Ovary (tissue), 9 donors: ENCODE data around the gene PRR29. TPM values are rescaled to one million over a fixed set of nuclear protein-coding genes. Genes with fewer than 3 reads are reported as not detected.

Experiments
- DNase-seq, 5 donors: peaks; one replicate each; pipeline ENCODE4 v3.0.0-alpha.2; 2019 to 2020
- H3K27ac ChIP-seq, 2 donors: fragments of 200-600 bp; one replicate each; pipeline versions ENCODE4 v1.5.1 to v1.8.0; 2019 to 2022
- H3K27me3 ChIP-seq: fragments of 200-600 bp; one replicate; pipeline ENCODE4 v1.8.0; 2022
- H3K36me3 ChIP-seq: fragments of 200-600 bp; sonication (generic); one replicate; pipeline ENCODE4 v1.5.1; 2019
- H3K4me1 ChIP-seq: one replicate; pipeline ENCODE4 v1.8.1; 2013; ENCODE audit warnings: mild to moderate bottlenecking, moderate library complexity; ENCODE audit not compliant: insufficient read depth
- H3K4me3 ChIP-seq: fragments of 200-600 bp; sonication (generic); one replicate; pipeline ENCODE4 v1.5.1; 2017
- H3K9me3 ChIP-seq, 2 donors: fragments of 200-600 bp in 1 of 2; sonication (generic) in 1 of 2; one replicate each; pipeline versions ENCODE4 v1.5.1 to v1.8.1; 2013 to 2019; ENCODE audit warnings: mild to moderate bottlenecking in 1 of 2, moderate library complexity in 1 of 2
- EP300 ChIP-seq: sonication (generic); formaldehyde crosslinking; IDR thresholded peaks from one replicate; pipeline ENCODE4 v1.6.1; 2017; ENCODE audit warnings: antibody characterized with exemption
- POLR2A ChIP-seq: fragments of 450-650 bp; IDR thresholded peaks from one replicate; pipeline ENCODE4 v1.6.1; 2017; ENCODE audit warnings: antibody characterized with exemption, mild to moderate bottlenecking, moderate library complexity
- WGBS, 3 donors: extraction: QIAGEN DNeasy Blood & Tissue Kit in 1 of 3; methylation state at CpG; one replicate each; pipeline versions ENCODE4 v1.1.5 to v1.1.7; 2013 to 2017; 5-methylcytosine and 5-hydroxymethylcytosine counted together
- intact Hi-C, 4 donors: fragments of 100-400 bp; cut with DNase I; formaldehyde crosslinking; loops; one replicate each; pipeline versions ENCODE4 v1.11.0 to v1.15.1; 2022 to 2023
- polyA plus RNA-seq, 2 donors: library from polyadenylated mRNA; stranded (reverse); fragments of 200-250 nt in 1 of 2; fragments of 350-450 nt in 1 of 2; fragmentation: Illumina TruSeq in 1 of 2; extraction: RNeasy Lipid Tissue Mini Kit (QIAGEN cat#74804) in 1 of 2; gene quantifications; one replicate each; pipeline ENCODE4 v1.2.3, GENCODE V29; 2013 to 2014
- total RNA-seq, 7 donors: library from RNA; depleted of rRNA in 2 of 7; stranded (reverse); fragments of >200 nt in 2 of 7; fragmentation: NEBNext Ultra II Directional in 3 of 7; extraction: Animal tissue kit (Norgen Biotek cat#: 25700) in 3 of 7; gene quantifications; one replicate each; pipeline versions ENCODE4 v1.1.0 to v1.2.4, GENCODE V29; 2016 to 2023
- TF ChIP-seq, protein P1 (sequence below), 3 donors: fragments of 450-650 bp in 2 of 3; fragments of 200-600 bp in 1 of 3; IDR thresholded peaks; one replicate each; pipeline versions ENCODE4 v1.5.1 to v1.8.0; 2016 to 2022; ENCODE audit warnings: antibody characterized with exemption in 3 of 3, mild to moderate bottlenecking in 1 of 3
- donor health status: DM: no; HTN: no; CAD: no; lungs with moderate emphysema.
- donor health status: DM: no; HTN: no; CAD: no.
- donor health status: Bipolar disorder and iron deficiency.
- donor health status: DM: yes; HTN: yes; CAD: no.
- donor health status: DM: no; HTN: no; CAD: no.
- donor health status: DM: yes; HTN: yes; CAD: no.

PRR29 gene
- total and polyA plus RNA-seq, 9 donors: 0.05 to 58.5 (median 1.8) TPM; not detected in 1

- H3K36me3 ChIP-seq: no peaks in the 10 kb centered on the region
- no peaks in the 10 kb centered on the region for H3K9me3 ChIP-seq
- intact Hi-C loops: loop anchor here in 3 of 4 donors (5.0 to 10.0 kb wide), 4 partner anchors 103 to 253 kb away; partner anchors contain the start of genes ERN1 (in 3 of the 3), CSHL1 (in 1 of the 3) and GH1 (in 1 of the 3)
- no peak for TF ChIP-seq POLR2A
- TF ChIP-seq, protein P1, sequence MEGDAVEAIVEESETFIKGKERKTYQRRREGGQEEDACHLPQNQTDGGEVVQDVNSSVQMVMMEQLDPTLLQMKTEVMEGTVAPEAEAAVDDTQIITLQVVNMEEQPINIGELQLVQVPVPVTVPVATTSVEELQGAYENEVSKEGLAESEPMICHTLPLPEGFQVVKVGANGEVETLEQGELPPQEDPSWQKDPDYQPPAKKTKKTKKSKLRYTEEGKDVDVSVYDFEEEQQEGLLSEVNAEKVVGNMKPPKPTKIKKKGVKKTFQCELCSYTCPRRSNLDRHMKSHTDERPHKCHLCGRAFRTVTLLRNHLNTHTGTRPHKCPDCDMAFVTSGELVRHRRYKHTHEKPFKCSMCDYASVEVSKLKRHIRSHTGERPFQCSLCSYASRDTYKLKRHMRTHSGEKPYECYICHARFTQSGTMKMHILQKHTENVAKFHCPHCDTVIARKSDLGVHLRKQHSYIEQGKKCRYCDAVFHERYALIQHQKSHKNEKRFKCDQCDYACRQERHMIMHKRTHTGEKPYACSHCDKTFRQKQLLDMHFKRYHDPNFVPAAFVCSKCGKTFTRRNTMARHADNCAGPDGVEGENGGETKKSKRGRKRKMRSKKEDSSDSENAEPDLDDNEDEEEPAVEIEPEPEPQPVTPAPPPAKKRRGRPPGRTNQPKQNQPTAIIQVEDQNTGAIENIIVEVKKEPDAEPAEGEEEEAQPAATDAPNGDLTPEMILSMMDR (IDR thresholded peaks at IDR 0.05): peak; percentile 32 to 41 (median 39)
- no peak for TF ChIP-seq EP300
- no peaks in the 10 kb centered on the region for H3K27me3 ChIP-seq
- peaks cover 7% of the 10 kb centered on the region for H3K4me1 ChIP-seq
- no peak overlapping the region for H3K27ac ChIP-seq
- peak in 3 of 5 donors; percentile 57 to 62 (median 60) for DNase-seq
- 22 to 31% (median 28%) methylated on average over 3 of the region's 3 CpGs for WGBS, 3 donors
- H3K4me3 ChIP-seq: no peak overlapping the region
Observed at GRCh38 chr17:64028874-64029464, 30.8 kb downstream of the PRR29 start.

- intact Hi-C loops: no loop called here
- Histone ChIP-seq H3K27ac (no peak overlapping the region), H3K9me3 (no peaks in the 10 kb centered on the region), H3K27me3 (no peaks in the 10 kb centered on the region), H3K4me1 (no peaks in the 10 kb centered on the region), H3K4me3 (no peak overlapping the region), H3K36me3 (no peaks in the 10 kb centered on the region)
- DNase-seq: no peak
- TF ChIP-seq EP300 (no peak), POLR2A (no peak)
- TF ChIP-seq, protein P1 (IDR thresholded peaks at IDR 0.05): no peak
- 82 to 93% (median 90%) methylated on average over 4 of the region's 4 CpGs for WGBS, 3 donors
Observed at GRCh38 chr17:64032081-64032480, 33.9 kb downstream of the PRR29 start.

- Histone ChIP-seq H3K36me3 (no peaks in the 10 kb centered on the region), H3K9me3 (no peaks in the 10 kb centered on the region), H3K4me3 (no peak overlapping the region), H3K27ac (no peak overlapping the region), H3K27me3 (no peaks in the 10 kb centered on the region), H3K4me1 (peaks cover 8% of the 10 kb centered on the region)
- TF ChIP-seq EP300: no peak
- TF ChIP-seq POLR2A: no peak
- TF ChIP-seq, protein P1 (IDR thresholded peaks at IDR 0.05): no peak
- no peak for DNase-seq
- 88 to 91% (median 90%) methylated on average over 14 of the region's 14 CpGs for WGBS, 3 donors
- intact Hi-C loops: no loop called here
Observed at GRCh38 chr17:64036198-64036922, 38.2 kb downstream of the PRR29 start.

GRCh38 chr17:64037180-64037579 lies 39.0 kb downstream of the PRR29 start:
- no peak for TF ChIP-seq EP300
- TF ChIP-seq POLR2A: no peak
- TF ChIP-seq, protein P1 (IDR thresholded peaks at IDR 0.05): no peak
- Histone ChIP-seq H3K36me3 (no peaks in the 10 kb centered on the region), H3K27me3 (no peaks in the 10 kb centered on the region), H3K27ac (no peak overlapping the region), H3K4me1 (peaks cover 13% of the 10 kb centered on the region), H3K4me3 (no peak overlapping the region), H3K9me3 (no peaks in the 10 kb centered on the region)
- intact Hi-C loops: no loop called here
- DNase-seq: no peak
- WGBS, 3 donors: 87% methylated on average over 6 of the region's 6 CpGs
